Liver (tissue), 9 donors: Measurements from ENCODE around the gene TMPRSS6. TPM values are rescaled to one million over a fixed set of nuclear protein-coding genes. Genes with fewer than 3 reads are reported as not detected.
A peak's percentile ranks its signal among the peaks of the same experiment; 100 is the strongest.

Experiments used
- DNase-seq: peaks from one replicate; pipeline ENCODE4 v3.0.0-alpha.2; 2017; ENCODE audit warnings: low spot score
- H3K27ac ChIP-seq, 2 donors: one replicate each; pipeline ENCODE4 v1.7.0; 2013; ENCODE audit warnings: inconsistent platforms in 2 of 2, low read length in 2 of 2, control low read depth in 1 of 2, low read depth in 1 of 2, mild to moderate bottlenecking in 1 of 2
- H3K27me3 ChIP-seq, 4 donors: one replicate each; pipeline versions ENCODE4 v1.6.1 to v1.7.0; 2013; ENCODE audit warnings: low read length in 3 of 4, inconsistent platforms in 1 of 4, mild to moderate bottlenecking in 1 of 4, moderate library complexity in 1 of 4; ENCODE audit not compliant: control insufficient read depth in 4 of 4, insufficient read depth in 4 of 4
- H3K36me3 ChIP-seq, 4 donors: one replicate each; pipeline versions ENCODE4 v1.6.1 to v1.7.0; 2013; ENCODE audit warnings: low read length in 3 of 4, mild to moderate bottlenecking in 3 of 4, low read depth in 1 of 4, moderate library complexity in 1 of 4; ENCODE audit not compliant: control insufficient read depth in 4 of 4, insufficient read depth in 3 of 4
- H3K4me1 ChIP-seq, 4 donors: one replicate each; pipeline versions ENCODE4 v1.6.1 to v1.7.0; 2013; ENCODE audit warnings: low read length in 3 of 4, mild to moderate bottlenecking in 3 of 4, moderate library complexity in 1 of 4; ENCODE audit not compliant: control insufficient read depth in 4 of 4, insufficient read depth in 4 of 4
- H3K4me3 ChIP-seq, 3 donors: one replicate each; pipeline versions ENCODE4 v1.6.1 to v1.7.0; 2013; ENCODE audit warnings: low read length in 3 of 3, control low read depth in 1 of 3, low read depth in 1 of 3, mild to moderate bottlenecking in 1 of 3
- H3K9ac ChIP-seq, 2 donors: one replicate each; pipeline ENCODE4 v1.7.0; 2013; ENCODE audit warnings: low read length in 2 of 2, mild to moderate bottlenecking in 2 of 2, moderate library complexity in 2 of 2, control low read depth in 1 of 2, low read depth in 1 of 2
- H3K9me3 ChIP-seq, 4 donors: one replicate each; pipeline versions ENCODE4 v1.6.1 to v1.7.0; 2013; ENCODE audit warnings: low read length in 3 of 4; ENCODE audit not compliant: control insufficient read depth in 4 of 4
- ATF3 ChIP-seq: IDR thresholded peaks from 2 replicates; pipeline ENCODE4 v1.6.1; 2016; ENCODE audit warnings: antibody characterized with exemption
- CTCF ChIP-seq: fragments of 150-350 bp; IDR thresholded peaks from 2 replicates; pipeline ENCODE4 v1.5.1; 2017; ENCODE audit warnings: improper control_type of control experiment, low read depth, low read length; ENCODE audit not compliant: missing input control
- FOXA1 ChIP-seq: IDR thresholded peaks from 2 replicates; pipeline ENCODE4 v1.6.1; 2016; ENCODE audit warnings: antibody characterized with exemption
- FOXA2 ChIP-seq: IDR thresholded peaks from 2 replicates; pipeline ENCODE4 v1.6.1; 2016; ENCODE audit warnings: antibody characterized with exemption
- GABPA ChIP-seq, 2 donors: IDR thresholded peaks in 1 of 2; conservative IDR thresholded peaks in 1 of 2; 2 replicates each; pipeline ENCODE4 v1.6.1; 2016; ENCODE audit warnings: antibody characterized with exemption in 2 of 2, mild to moderate bottlenecking in 1 of 2, moderate library complexity in 1 of 2
- HNF4A ChIP-seq, 2 donors: conservative IDR thresholded peaks; 2 replicates each; pipeline ENCODE4 v1.6.1; 2016; ENCODE audit warnings: antibody characterized with exemption in 2 of 2, mild to moderate bottlenecking in 2 of 2
- HNF4G ChIP-seq: IDR thresholded peaks from 2 replicates; pipeline ENCODE4 v1.6.1; 2016; ENCODE audit warnings: antibody characterized with exemption
- JUND ChIP-seq, 2 donors: IDR thresholded peaks; 2 replicates each; pipeline ENCODE4 v1.6.1; 2016; ENCODE audit warnings: antibody characterized with exemption in 2 of 2
- NR2F2 ChIP-seq: IDR thresholded peaks from 2 replicates; pipeline ENCODE4 v1.6.1; 2016; ENCODE audit warnings: antibody characterized with exemption
- RAD21 ChIP-seq, 2 donors: IDR thresholded peaks; 2 replicates each; pipeline ENCODE4 v1.6.1; 2016; ENCODE audit warnings: antibody characterized with exemption in 2 of 2, mild to moderate bottlenecking in 2 of 2
- RXRA ChIP-seq, 2 donors: IDR thresholded peaks; 2 replicates each; pipeline ENCODE4 v1.6.1; 2017 to 2018; ENCODE audit warnings: antibody characterized with exemption in 2 of 2, mild to moderate bottlenecking in 1 of 2
- TAF1 ChIP-seq: conservative IDR thresholded peaks from 2 replicates; pipeline ENCODE4 v1.6.1; 2016; ENCODE audit warnings: antibody characterized with exemption, mild to moderate bottlenecking
- YY1 ChIP-seq: IDR thresholded peaks from 2 replicates; pipeline ENCODE4 v1.6.1; 2016; ENCODE audit warnings: antibody characterized with exemption, mild to moderate bottlenecking
- WGBS: extraction: QIAGEN DNeasy Blood & Tissue Kit; methylation state at CpG from one replicate; pipeline ENCODE4 v1.1.7; 2013; 5-methylcytosine and 5-hydroxymethylcytosine counted together
- polyA plus RNA-seq, 2 donors: library from polyadenylated mRNA; stranded (reverse) in 1 of 2; unstranded in 1 of 2; fragments of 200-250 nt in 1 of 2; fragments of >200 nt in 1 of 2; fragmentation: Nextera tagmentation in 1 of 2; extraction: Ambion mirVana in 1 of 2; gene quantifications; one replicate each; pipeline versions ENCODE4 v1.2.1 to v1.2.3, GENCODE V29; 2013 to 2015
- total RNA-seq, 2 donors: library from RNA; depleted of rRNA; stranded (reverse); fragments of >200 nt; gene quantifications; one replicate each; pipeline ENCODE4 v1.2.3, GENCODE V29; 2014
- TF ChIP-seq, protein P1 (sequence below): IDR thresholded peaks from 2 replicates; pipeline ENCODE4 v1.6.1; 2016; ENCODE audit warnings: antibody characterized with exemption
- TF ChIP-seq, protein P2 (sequence below): IDR thresholded peaks from 2 replicates; pipeline ENCODE4 v1.6.1; 2016; ENCODE audit warnings: antibody characterized with exemption
- donor health status: healthy.
- donor health status: healthy.
- donor health status: healthy.
- donor health status: healthy.
- donor health status: healthy.

Gene TMPRSS6
- total and polyA plus RNA-seq, 4 donors, result 12.6 to 47.1 (median 39.9) TPM

- no peak for TF ChIP-seq GABPA (IDR thresholded peaks at IDR 0.05 in 1 of 2, conservative IDR thresholded peaks at IDR 0.05 in 1 of 2)
- TF ChIP-seq JUND (IDR thresholded peaks at IDR 0.05), result no peak
- TF ChIP-seq HNF4A (conservative IDR thresholded peaks at IDR 0.05), result no peak
- no peak for TF ChIP-seq TAF1
- no peak for TF ChIP-seq FOXA1
- TF ChIP-seq NR2F2, result no peak
Measured at GRCh38 chr22:37079668-37080171, 29.8 kb downstream of the TMPRSS6 start (continued).

DNA sequence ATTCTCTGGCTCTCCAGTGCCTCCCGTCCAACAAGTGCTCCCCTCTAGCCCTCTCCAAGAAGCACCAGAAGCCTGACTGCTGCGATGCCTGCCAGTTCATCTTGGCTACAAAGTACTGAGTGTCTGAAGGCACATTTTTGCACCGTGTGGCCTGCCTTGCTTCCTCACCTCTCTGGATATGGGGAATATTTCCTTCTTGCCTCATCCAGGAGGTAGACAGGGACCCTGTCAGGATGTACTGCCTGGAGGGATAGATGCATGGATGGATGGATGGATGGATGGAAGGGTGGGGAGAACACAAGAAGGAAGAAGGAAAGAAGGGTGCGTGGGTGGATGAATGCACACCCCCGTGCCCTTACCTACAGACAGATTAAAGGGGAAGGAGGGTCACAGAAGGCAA is 30.4 kb downstream of the TMPRSS6 start:
- peaks cover 0 to 2% (median 0%) of the 10 kb centered on the region in 4 donors for H3K4me1 ChIP-seq
- TF ChIP-seq FOXA2, result no peak
- TF ChIP-seq, protein P1, sequence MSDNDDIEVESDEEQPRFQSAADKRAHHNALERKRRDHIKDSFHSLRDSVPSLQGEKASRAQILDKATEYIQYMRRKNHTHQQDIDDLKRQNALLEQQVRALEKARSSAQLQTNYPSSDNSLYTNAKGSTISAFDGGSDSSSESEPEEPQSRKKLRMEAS, result no peak
- no peak for TF ChIP-seq FOXA1
- H3K9me3 ChIP-seq, result no peaks in the 10 kb centered on the region
- peaks cover 2 to 35% (median 9%) of the 10 kb centered on the region in 4 donors for H3K36me3 ChIP-seq
- H3K9ac ChIP-seq, result no peak overlapping the region
- WGBS, result 75% methylated on average over 5 of the region's 5 CpGs
- H3K4me3 ChIP-seq, result no peak overlapping the region
- H3K27ac ChIP-seq, result no peak overlapping the region
- no peak for DNase-seq
- no peaks in the 10 kb centered on the region for H3K27me3 ChIP-seq

DNA sequence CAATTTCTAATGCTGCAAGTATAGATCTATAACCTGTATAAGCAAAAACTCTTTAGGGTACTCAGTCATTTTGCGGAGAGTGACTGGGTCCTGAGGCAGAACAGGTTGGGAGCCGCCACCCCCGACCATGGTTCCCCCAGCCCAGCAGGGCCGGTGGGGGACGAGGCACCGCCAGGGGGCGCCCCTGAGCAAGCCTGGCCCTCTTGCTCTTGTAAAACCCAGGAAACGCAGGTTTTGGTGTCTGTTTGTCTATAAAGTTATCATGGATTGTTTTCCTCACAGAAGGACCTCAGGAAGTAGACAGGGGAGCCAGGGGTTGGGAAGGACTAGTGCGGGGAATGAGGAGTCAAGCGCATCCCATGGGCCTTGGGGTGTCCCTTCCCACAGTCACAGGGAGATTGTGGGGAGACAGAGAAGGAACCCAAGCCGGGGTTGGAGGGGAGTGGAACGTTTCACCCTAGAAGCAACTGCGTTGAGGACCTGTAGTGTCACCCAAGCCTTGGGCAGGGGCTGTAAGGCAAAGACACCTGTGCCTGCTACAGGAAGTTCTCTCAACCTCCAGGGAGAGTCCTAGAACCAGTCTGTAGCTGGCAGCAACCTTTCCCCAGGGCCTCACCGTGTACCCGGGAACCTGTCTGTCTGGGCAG is 31.6 kb downstream of the TMPRSS6 start:
- H3K27me3 ChIP-seq, result no peaks in the 10 kb centered on the region
- TF ChIP-seq RAD21 (IDR thresholded peaks at IDR 0.05), result peak; percentile 90 to 94
- TF ChIP-seq HNF4G, result no peak
- no peak for TF ChIP-seq HNF4A (conservative IDR thresholded peaks at IDR 0.05)
- no peak for TF ChIP-seq RXRA (IDR thresholded peaks at IDR 0.05)
- peak; percentile 86 for TF ChIP-seq CTCF

DNA sequence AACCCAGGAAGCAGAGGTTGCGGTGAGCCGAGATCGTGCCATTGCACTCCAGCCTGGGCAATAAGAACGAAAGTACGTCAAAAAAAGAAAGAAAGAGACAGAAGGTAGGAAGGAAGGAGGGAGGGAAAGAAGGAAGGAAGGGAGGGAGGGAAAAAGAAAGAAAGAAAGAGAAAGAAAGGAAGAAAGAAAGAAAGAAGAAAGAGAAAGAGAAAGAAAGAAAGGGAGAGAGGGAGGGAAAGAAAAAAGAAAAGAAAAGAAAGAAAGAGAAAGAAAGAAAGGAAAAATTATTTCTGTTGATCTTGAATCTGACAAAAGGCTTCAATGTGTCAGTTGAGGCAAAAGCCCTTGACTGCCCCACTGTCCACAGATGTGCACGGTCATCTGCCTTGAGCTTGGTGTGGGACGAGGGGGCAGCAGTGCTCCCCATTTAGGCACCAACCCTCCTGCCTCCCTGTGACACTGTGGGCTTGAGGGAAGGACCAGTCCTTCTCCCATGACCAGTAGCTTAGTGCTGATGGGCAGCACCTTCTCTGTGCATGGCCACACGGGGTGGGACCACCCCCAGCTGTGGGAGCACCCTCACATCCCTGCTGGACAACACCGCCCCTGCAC is 33.6 kb downstream of the TMPRSS6 start:
- H3K4me3 ChIP-seq, result no peak overlapping the region
- no peak overlapping the region for H3K27ac ChIP-seq
- H3K9ac ChIP-seq, result no peak overlapping the region
- peaks cover 3 to 36% (median 19%) of the 10 kb centered on the region in 4 donors for H3K36me3 ChIP-seq
- peaks cover 0 to 2% (median 0%) of the 10 kb centered on the region in 4 donors for H3K4me1 ChIP-seq
- no peak for TF ChIP-seq ATF3
- no peak for TF ChIP-seq NR2F2
- TF ChIP-seq, protein P2, sequence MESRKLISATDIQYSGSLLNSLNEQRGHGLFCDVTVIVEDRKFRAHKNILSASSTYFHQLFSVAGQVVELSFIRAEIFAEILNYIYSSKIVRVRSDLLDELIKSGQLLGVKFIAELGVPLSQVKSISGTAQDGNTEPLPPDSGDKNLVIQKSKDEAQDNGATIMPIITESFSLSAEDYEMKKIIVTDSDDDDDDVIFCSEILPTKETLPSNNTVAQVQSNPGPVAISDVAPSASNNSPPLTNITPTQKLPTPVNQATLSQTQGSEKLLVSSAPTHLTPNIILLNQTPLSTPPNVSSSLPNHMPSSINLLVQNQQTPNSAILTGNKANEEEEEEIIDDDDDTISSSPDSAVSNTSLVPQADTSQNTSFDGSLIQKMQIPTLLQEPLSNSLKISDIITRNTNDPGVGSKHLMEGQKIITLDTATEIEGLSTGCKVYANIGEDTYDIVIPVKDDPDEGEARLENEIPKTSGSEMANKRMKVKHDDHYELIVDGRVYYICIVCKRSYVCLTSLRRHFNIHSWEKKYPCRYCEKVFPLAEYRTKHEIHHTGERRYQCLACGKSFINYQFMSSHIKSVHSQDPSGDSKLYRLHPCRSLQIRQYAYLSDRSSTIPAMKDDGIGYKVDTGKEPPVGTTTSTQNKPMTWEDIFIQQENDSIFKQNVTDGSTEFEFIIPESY, result no peak
- no peak for TF ChIP-seq YY1
- TF ChIP-seq JUND (IDR thresholded peaks at IDR 0.05), result no peak
- no peak for DNase-seq
- no peaks in the 10 kb centered on the region for H3K27me3 ChIP-seq
- no peaks in the 10 kb centered on the region for H3K9me3 ChIP-seq
- 87% methylated on average over 9 of the region's 9 CpGs for WGBS

More for the DNA sequence above, 31.6 kb downstream of the TMPRSS6 start:
- Histone ChIP-seq H3K4me1 (peaks cover 0 to 2% (median 0%) of the 10 kb centered on the region in 4 donors), H3K4me3 (no peak overlapping the region), H3K9me3 (no peaks in the 10 kb centered on the region), H3K36me3 (peaks cover 3 to 37% (median 11%) of the 10 kb centered on the region in 4 donors), H3K27ac (no peak overlapping the region), H3K9ac (no peak overlapping the region)
- peak; percentile 83 for DNase-seq
- WGBS, result 36% methylated on average over 15 of the region's 15 CpGs
